ENCODE data around the gene GCNT2.
"Not testable (repeated sequence)": the region's sequence is repeated elsewhere in the genome, so short reads cannot be mapped to it uniquely, and the experiment has no call there.

GCNT2 gene

DNA sequence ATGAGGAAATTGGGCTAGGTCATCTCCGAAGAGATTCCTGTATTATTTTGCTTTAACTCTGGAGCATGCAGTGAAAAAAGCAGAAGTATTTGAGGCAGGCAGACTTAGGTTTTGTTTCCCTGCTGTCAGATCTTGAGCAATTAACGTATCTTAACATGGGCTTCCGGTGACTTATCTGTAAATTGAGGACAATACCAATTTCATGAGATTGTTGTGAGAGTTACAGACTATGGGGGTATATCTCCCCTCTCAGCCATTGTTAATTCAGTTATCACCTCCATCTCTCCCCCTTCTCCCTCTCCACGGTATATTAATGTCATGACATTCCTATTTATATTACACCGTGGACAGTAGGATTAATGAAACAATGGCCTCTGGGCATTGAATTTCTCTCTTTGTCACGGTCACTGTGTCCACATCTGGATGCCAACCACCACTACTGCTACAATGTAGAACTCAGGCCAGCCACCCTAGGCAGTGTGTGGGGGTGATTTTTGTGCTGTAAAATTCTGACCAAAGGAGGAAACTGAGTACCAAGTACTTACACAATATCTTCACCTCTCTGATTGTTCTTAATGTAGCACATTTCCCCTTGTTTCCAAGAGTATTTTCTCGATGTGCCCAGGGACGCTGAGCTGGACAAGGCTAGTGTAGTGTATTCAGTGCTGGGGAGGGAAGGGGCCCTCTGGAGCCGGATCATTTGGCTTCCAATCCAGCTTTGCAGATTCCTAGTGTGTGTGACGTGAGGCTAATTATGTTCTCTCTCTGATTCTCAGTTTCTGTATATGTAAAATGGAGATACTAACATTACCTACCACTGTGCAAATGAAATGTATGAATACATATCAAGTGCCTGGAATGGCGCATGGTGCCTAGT is 77.2 kb downstream of the GCNT2 start:
- Histone ChIP-seq H3K4me3 (ENCODE audit: insufficient read depth, low read depth, low read length, poor library complexity, severe bottlenecking) (no peak overlapping the region), H3K36me3 (ENCODE audit: control insufficient read depth, insufficient read depth, low read length) (no peaks in the 10 kb centered on the region), H3K9me3 (ENCODE audit: control insufficient read depth, low read length) (no peaks in the 10 kb centered on the region), H3K4me1 (ENCODE audit: control insufficient read depth, insufficient read depth, low read length, poor library complexity, severe bottlenecking) (no peaks in the 10 kb centered on the region), H3K27me3 (replicated peaks; ENCODE audit: control insufficient read depth, insufficient read depth, low read length, poor library complexity, severe bottlenecking) (no peaks in the 10 kb centered on the region), H3K27ac (ENCODE audit: insufficient read depth, low read length, poor library complexity, severe bottlenecking) (no peak overlapping the region)
- DNase-seq = no peak

GRCh38 chr6:10599046-10599445 is 77.9 kb downstream of the GCNT2 start:
- Histone ChIP-seq H3K27ac (ENCODE audit: insufficient read depth, low read length, poor library complexity, severe bottlenecking) (no peak overlapping the region), H3K27me3 (replicated peaks; ENCODE audit: control insufficient read depth, insufficient read depth, low read length, poor library complexity, severe bottlenecking) (no peaks in the 10 kb centered on the region), H3K4me3 (ENCODE audit: insufficient read depth, low read depth, low read length, poor library complexity, severe bottlenecking) (no peak overlapping the region), H3K36me3 (ENCODE audit: control insufficient read depth, insufficient read depth, low read length) (no peaks in the 10 kb centered on the region), H3K9me3 (ENCODE audit: control insufficient read depth, low read length) (no peaks in the 10 kb centered on the region), H3K4me1 (ENCODE audit: control insufficient read depth, insufficient read depth, low read length, poor library complexity, severe bottlenecking) (no peaks in the 10 kb centered on the region)
- DNase-seq = no peak

GRCh38 chr6:10600681-10601080 is 79.5 kb downstream of the GCNT2 start:
- not testable (repeated sequence) for H3K4me1 ChIP-seq (ENCODE audit: control insufficient read depth, insufficient read depth, low read length, poor library complexity, severe bottlenecking); H3K27me3 ChIP-seq (replicated peaks; ENCODE audit: control insufficient read depth, insufficient read depth, low read length, poor library complexity, severe bottlenecking); H3K4me3 ChIP-seq (ENCODE audit: insufficient read depth, low read depth, low read length, poor library complexity, severe bottlenecking); H3K36me3 ChIP-seq (ENCODE audit: control insufficient read depth, insufficient read depth, low read length); H3K9me3 ChIP-seq (ENCODE audit: control insufficient read depth, low read length); DNase-seq; H3K27ac ChIP-seq (ENCODE audit: insufficient read depth, low read length, poor library complexity, severe bottlenecking)

- Histone ChIP-seq H3K4me3 (ENCODE audit: insufficient read depth, low read depth, low read length, poor library complexity, severe bottlenecking) (no peak overlapping the region), H3K4me1 (ENCODE audit: control insufficient read depth, insufficient read depth, low read length, poor library complexity, severe bottlenecking) (no peaks in the 10 kb centered on the region), H3K9me3 (ENCODE audit: control insufficient read depth, low read length) (no peaks in the 10 kb centered on the region), H3K36me3 (ENCODE audit: control insufficient read depth, insufficient read depth, low read length) (no peaks in the 10 kb centered on the region), H3K27ac (ENCODE audit: insufficient read depth, low read length, poor library complexity, severe bottlenecking) (no peak overlapping the region), H3K27me3 (replicated peaks; ENCODE audit: control insufficient read depth, insufficient read depth, low read length, poor library complexity, severe bottlenecking) (no peaks in the 10 kb centered on the region)
- no peak for DNase-seq
These were observed 82.1 kb downstream of the GCNT2 start for GRCh38 chr6:10603219-10603618.

DNA sequence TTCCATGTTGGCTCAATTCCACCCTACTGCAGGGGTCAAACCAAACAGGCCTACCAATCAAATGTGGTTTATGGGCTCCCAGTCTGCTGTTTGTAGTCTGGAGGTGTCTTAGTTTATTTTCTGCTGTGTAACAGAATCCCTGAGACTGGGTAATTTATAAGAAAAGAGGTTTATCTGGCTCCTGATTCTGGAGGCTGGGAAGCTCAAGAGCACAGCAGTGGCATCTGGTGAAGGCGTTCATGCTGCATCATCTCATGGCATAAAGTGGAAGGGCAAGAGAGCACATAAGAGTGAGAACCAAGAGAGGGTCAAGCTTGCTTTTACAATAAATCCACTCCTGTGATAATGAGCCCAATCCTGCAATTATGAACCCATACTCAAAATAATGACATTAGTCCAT is 87.9 kb downstream of the GCNT2 start:
- DNase-seq = no peak
- Histone ChIP-seq H3K9me3 (ENCODE audit: control insufficient read depth, low read length) (no peaks in the 10 kb centered on the region), H3K36me3 (ENCODE audit: control insufficient read depth, insufficient read depth, low read length) (no peaks in the 10 kb centered on the region), H3K27me3 (replicated peaks; ENCODE audit: control insufficient read depth, insufficient read depth, low read length, poor library complexity, severe bottlenecking) (no peaks in the 10 kb centered on the region), H3K4me3 (ENCODE audit: insufficient read depth, low read depth, low read length, poor library complexity, severe bottlenecking) (no peak overlapping the region), H3K27ac (ENCODE audit: insufficient read depth, low read length, poor library complexity, severe bottlenecking) (no peak overlapping the region), H3K4me1 (ENCODE audit: control insufficient read depth, insufficient read depth, low read length, poor library complexity, severe bottlenecking) (no peaks in the 10 kb centered on the region)

GRCh38 chr6:10610289-10610688 is 89.1 kb downstream of the GCNT2 start:
- no peaks in the 10 kb centered on the region for H3K4me1 ChIP-seq (ENCODE audit: control insufficient read depth, insufficient read depth, low read length, poor library complexity, severe bottlenecking)
- H3K4me3 ChIP-seq (ENCODE audit: insufficient read depth, low read depth, low read length, poor library complexity, severe bottlenecking) = no peak overlapping the region
- DNase-seq = no peak
- no peaks in the 10 kb centered on the region for H3K9me3 ChIP-seq (ENCODE audit: control insufficient read depth, low read length)
- H3K36me3 ChIP-seq (ENCODE audit: control insufficient read depth, insufficient read depth, low read length) = no peaks in the 10 kb centered on the region
- no peaks in the 10 kb centered on the region for H3K27me3 ChIP-seq (replicated peaks; ENCODE audit: control insufficient read depth, insufficient read depth, low read length, poor library complexity, severe bottlenecking)
- no peak overlapping the region for H3K27ac ChIP-seq (ENCODE audit: insufficient read depth, low read length, poor library complexity, severe bottlenecking)

DNA sequence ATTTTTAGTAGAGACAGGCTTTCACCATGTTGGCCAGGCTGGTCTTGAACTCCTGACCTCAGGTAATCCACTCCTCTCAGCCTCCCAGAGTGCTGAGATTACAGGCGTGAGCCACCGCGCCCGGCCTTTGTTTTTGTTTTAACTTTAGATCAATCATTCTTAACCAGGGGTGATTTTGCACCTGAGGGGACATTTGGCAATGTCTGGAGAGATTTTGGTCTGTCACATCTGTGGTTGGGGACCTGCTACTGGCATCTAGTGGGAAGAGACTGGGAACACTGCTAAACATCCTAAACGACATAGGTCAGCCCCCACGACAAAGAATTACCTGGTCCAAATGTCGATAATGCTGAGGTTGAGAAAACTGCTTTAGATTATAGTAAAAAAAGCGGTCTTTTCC is 91.0 kb downstream of the GCNT2 start:
- no peaks in the 10 kb centered on the region for H3K36me3 ChIP-seq (ENCODE audit: control insufficient read depth, insufficient read depth, low read length)
- no peak overlapping the region for H3K27ac ChIP-seq (ENCODE audit: insufficient read depth, low read length, poor library complexity, severe bottlenecking)
- H3K4me3 ChIP-seq (ENCODE audit: insufficient read depth, low read depth, low read length, poor library complexity, severe bottlenecking) = no peak overlapping the region
- DNase-seq = no peak
- H3K27me3 ChIP-seq (replicated peaks; ENCODE audit: control insufficient read depth, insufficient read depth, low read length, poor library complexity, severe bottlenecking) = no peaks in the 10 kb centered on the region
- H3K9me3 ChIP-seq (ENCODE audit: control insufficient read depth, low read length) = no peaks in the 10 kb centered on the region
- no peaks in the 10 kb centered on the region for H3K4me1 ChIP-seq (ENCODE audit: control insufficient read depth, insufficient read depth, low read length, poor library complexity, severe bottlenecking)

- H3K4me3 ChIP-seq (ENCODE audit: insufficient read depth, low read depth, low read length, poor library complexity, severe bottlenecking) = no peak overlapping the region
- DNase-seq = no peak
- no peak overlapping the region for H3K27ac ChIP-seq (ENCODE audit: insufficient read depth, low read length, poor library complexity, severe bottlenecking)
- no peaks in the 10 kb centered on the region for H3K27me3 ChIP-seq (replicated peaks; ENCODE audit: control insufficient read depth, insufficient read depth, low read length, poor library complexity, severe bottlenecking)
- no peaks in the 10 kb centered on the region for H3K4me1 ChIP-seq (ENCODE audit: control insufficient read depth, insufficient read depth, low read length, poor library complexity, severe bottlenecking)
- H3K36me3 ChIP-seq (ENCODE audit: control insufficient read depth, insufficient read depth, low read length) = no peaks in the 10 kb centered on the region
- no peaks in the 10 kb centered on the region for H3K9me3 ChIP-seq (ENCODE audit: control insufficient read depth, low read length)
These were observed 91.9 kb downstream of the GCNT2 start for GRCh38 chr6:10613077-10613476.

DNA sequence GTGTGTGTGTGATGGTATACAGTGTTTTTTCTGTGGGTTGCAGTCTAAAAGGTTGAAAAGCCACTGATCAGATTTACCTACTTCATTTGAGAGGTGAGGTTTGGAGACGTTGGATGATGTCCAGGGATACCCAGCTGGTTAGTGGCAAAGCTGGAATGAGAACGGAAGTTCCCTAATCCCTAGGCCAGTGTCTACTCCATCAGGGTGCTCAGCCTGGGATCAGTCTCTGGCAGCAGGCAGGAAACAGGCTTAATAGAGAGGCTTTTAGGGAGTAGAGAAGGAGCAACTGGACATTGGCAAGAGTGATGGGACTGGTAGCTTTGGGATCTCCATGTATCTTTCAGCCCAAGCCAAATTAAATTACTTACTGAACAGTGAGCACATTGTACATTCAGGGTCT is 92.6 kb downstream of the GCNT2 start:
- DNase-seq = no peak
- Histone ChIP-seq H3K27ac (ENCODE audit: insufficient read depth, low read length, poor library complexity, severe bottlenecking) (no peak overlapping the region), H3K27me3 (replicated peaks; ENCODE audit: control insufficient read depth, insufficient read depth, low read length, poor library complexity, severe bottlenecking) (no peaks in the 10 kb centered on the region), H3K4me3 (ENCODE audit: insufficient read depth, low read depth, low read length, poor library complexity, severe bottlenecking) (no peak overlapping the region), H3K9me3 (ENCODE audit: control insufficient read depth, low read length) (no peaks in the 10 kb centered on the region), H3K4me1 (ENCODE audit: control insufficient read depth, insufficient read depth, low read length, poor library complexity, severe bottlenecking) (no peaks in the 10 kb centered on the region), H3K36me3 (ENCODE audit: control insufficient read depth, insufficient read depth, low read length) (no peaks in the 10 kb centered on the region)

GRCh38 chr6:10615675-10616074 is 94.5 kb downstream of the GCNT2 start:
- Histone ChIP-seq H3K27me3 (replicated peaks; ENCODE audit: control insufficient read depth, insufficient read depth, low read length, poor library complexity, severe bottlenecking) (no peaks in the 10 kb centered on the region), H3K9me3 (ENCODE audit: control insufficient read depth, low read length) (no peaks in the 10 kb centered on the region), H3K27ac (ENCODE audit: insufficient read depth, low read length, poor library complexity, severe bottlenecking) (no peak overlapping the region), H3K4me3 (ENCODE audit: insufficient read depth, low read depth, low read length, poor library complexity, severe bottlenecking) (no peak overlapping the region), H3K36me3 (ENCODE audit: control insufficient read depth, insufficient read depth, low read length) (no peaks in the 10 kb centered on the region), H3K4me1 (ENCODE audit: control insufficient read depth, insufficient read depth, low read length, poor library complexity, severe bottlenecking) (no peaks in the 10 kb centered on the region)
- DNase-seq = no peak
